Vagina (tissue), 2 donors: ENCODE data around the gene POP5. TPM values are rescaled to one million over a fixed set of nuclear protein-coding genes. Genes with fewer than 3 reads are reported as not detected.
A peak's percentile ranks its signal among the peaks of the same experiment; 100 is the strongest.

Experiments
- DNase-seq, 2 donors: peaks; one replicate each; pipeline ENCODE4 v3.0.0-alpha.2; 2017; ENCODE audit errors: extremely low spot score in 2 of 2
- H3K27ac ChIP-seq: fragments of 200-600 bp; sonication (generic); one replicate; pipeline ENCODE4 v1.5.1; 2019
- H3K27me3 ChIP-seq: fragments of 200-600 bp; sonication (generic); one replicate; pipeline ENCODE4 v1.5.1; 2019
- H3K36me3 ChIP-seq, 2 donors: fragments of 200-600 bp; sonication (generic); one replicate each; pipeline ENCODE4 v1.5.1; 2017 to 2019
- H3K4me1 ChIP-seq: fragments of 200-600 bp; sonication (generic); one replicate; pipeline ENCODE4 v1.5.1; 2019
- H3K4me3 ChIP-seq, 2 donors: fragments of 200-600 bp; sonication (generic); 1 replicate in 1 of 2; 2 replicates in 1 of 2; pipeline ENCODE4 v1.5.1; 2016 to 2019
- H3K9me3 ChIP-seq: fragments of 200-600 bp; sonication (generic); one replicate; pipeline ENCODE4 v1.5.1; 2019
- POLR2A ChIP-seq, 2 donors: fragments of 450-650 bp; IDR thresholded peaks; one replicate each; pipeline ENCODE4 v1.6.1; 2017; ENCODE audit warnings: antibody characterized with exemption in 2 of 2, mild to moderate bottlenecking in 2 of 2, moderate library complexity in 2 of 2
- POLR2AphosphoS5 ChIP-seq, 2 donors: sonication (generic); formaldehyde crosslinking; IDR thresholded peaks; one replicate each; pipeline ENCODE4 v1.9.0; 2017; ENCODE audit warnings: antibody characterized with exemption in 2 of 2, mild to moderate bottlenecking in 2 of 2, low read depth in 1 of 2; ENCODE audit not compliant: insufficient read depth in 1 of 2
- intact Hi-C: fragments of 100-400 bp; cut with DNase I; formaldehyde crosslinking; loops from one replicate; pipeline ENCODE4 v1.15.1; 2023
- total RNA-seq: library from RNA; depleted of rRNA; stranded (reverse); fragments of >200 nt; gene quantifications from one replicate; pipeline ENCODE4 v1.2.3, GENCODE V29; 2016
- TF ChIP-seq, protein P1 (sequence below), 3 experiments: fragments of 450-650 bp in 2 of 3; fragments of 200-600 bp in 1 of 3; sonication (generic) in 1 of 3; IDR thresholded peaks; one replicate each; pipeline ENCODE4 v1.5.1; 2017 to 2019; ENCODE audit warnings: antibody characterized with exemption in 3 of 3, mild to moderate bottlenecking in 2 of 3, moderate library complexity in 2 of 3

The POP5 gene
- total RNA-seq, 1 donor from 2014 or later = 35.6 TPM

DNA sequence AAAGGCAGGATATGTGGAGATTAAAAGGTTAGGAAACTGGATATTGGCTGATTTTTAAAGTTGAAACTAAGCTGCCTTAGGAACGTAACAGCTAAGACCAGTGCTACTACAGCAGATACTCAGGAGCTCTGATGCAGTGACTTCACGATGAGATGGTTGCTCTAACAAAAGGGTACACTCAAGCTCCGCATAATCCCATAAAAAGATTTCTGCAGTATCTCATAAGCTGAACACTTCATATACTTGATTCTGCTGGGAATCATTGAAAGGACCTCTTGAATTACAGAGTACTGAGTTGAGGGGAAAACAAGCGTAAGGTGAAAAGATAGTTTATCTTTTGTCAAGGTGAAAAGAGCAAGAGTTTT, 43.4 kb downstream of the POP5 start:
- no peaks in the 10 kb centered on the region for H3K9me3 ChIP-seq
- H3K27me3 ChIP-seq = no peaks in the 10 kb centered on the region
- peaks cover 75% of the 10 kb centered on the region for H3K4me1 ChIP-seq
- peak overlapping the region; percentile 70 for H3K27ac ChIP-seq
- DNase-seq = no peak
- H3K4me3 ChIP-seq = peak overlapping the region; percentile 8 to 87
- intact Hi-C loops = no loop called here
- TF ChIP-seq POLR2AphosphoS5 (IDR thresholded peaks at IDR 0.05; ENCODE audit: insufficient read depth in 1 of 2, low read depth in 1 of 2) = no peak
- TF ChIP-seq, protein P1, sequence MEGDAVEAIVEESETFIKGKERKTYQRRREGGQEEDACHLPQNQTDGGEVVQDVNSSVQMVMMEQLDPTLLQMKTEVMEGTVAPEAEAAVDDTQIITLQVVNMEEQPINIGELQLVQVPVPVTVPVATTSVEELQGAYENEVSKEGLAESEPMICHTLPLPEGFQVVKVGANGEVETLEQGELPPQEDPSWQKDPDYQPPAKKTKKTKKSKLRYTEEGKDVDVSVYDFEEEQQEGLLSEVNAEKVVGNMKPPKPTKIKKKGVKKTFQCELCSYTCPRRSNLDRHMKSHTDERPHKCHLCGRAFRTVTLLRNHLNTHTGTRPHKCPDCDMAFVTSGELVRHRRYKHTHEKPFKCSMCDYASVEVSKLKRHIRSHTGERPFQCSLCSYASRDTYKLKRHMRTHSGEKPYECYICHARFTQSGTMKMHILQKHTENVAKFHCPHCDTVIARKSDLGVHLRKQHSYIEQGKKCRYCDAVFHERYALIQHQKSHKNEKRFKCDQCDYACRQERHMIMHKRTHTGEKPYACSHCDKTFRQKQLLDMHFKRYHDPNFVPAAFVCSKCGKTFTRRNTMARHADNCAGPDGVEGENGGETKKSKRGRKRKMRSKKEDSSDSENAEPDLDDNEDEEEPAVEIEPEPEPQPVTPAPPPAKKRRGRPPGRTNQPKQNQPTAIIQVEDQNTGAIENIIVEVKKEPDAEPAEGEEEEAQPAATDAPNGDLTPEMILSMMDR (IDR thresholded peaks at IDR 0.05) = no peak
- peaks cover 0 to 4% of the 10 kb centered on the region in 2 donors for H3K36me3 ChIP-seq

DNA sequence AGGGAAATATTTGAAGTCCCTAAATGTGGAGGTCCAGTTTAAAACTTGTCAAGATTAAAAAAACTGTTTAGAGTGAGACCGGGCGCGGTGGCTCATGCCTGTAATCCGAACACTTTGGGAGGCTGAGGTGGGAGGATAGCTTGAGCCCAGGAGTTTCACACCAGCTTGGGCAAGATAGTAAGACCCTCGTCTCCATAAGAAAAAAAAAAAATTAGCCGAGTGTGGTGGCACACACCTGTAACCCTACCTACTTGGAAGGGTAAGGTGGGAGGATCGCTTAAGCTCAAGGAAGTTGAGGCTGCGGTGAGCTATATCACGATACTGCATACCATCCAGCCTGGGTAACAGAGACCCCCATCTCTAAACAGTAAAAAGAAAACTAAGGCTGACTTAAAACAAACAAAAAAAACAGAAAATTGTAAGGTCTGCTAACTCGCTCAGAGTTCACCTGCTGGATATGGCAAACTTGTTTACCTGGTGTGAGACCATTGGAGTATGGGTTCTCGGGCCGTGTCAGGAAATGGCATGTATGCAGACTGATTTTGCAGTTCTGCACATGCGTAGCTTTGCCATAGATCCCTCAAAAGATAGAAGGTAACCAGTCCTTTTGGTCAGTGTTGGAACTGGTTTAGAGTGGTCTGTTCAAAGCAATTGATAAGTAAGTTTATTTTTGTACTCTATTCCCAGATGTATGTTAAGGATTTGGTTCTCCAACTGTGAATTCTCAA, 45.0 kb downstream of the POP5 start:
- H3K27ac ChIP-seq = peak overlapping the region; percentile 91
- peaks cover 0 to 4% of the 10 kb centered on the region in 2 donors for H3K36me3 ChIP-seq
- intact Hi-C loops = no loop called here
- H3K4me1 ChIP-seq = peaks cover 61% of the 10 kb centered on the region
- no peaks in the 10 kb centered on the region for H3K9me3 ChIP-seq
- TF ChIP-seq POLR2A (IDR thresholded peaks at IDR 0.05) (no peak), POLR2AphosphoS5 (IDR thresholded peaks at IDR 0.05; ENCODE audit: insufficient read depth in 1 of 2, low read depth in 1 of 2) (no peak)
- TF ChIP-seq, protein P1 (IDR thresholded peaks at IDR 0.05) = no peak
- DNase-seq = no peak
- H3K4me3 ChIP-seq = peak overlapping the region; percentile 87 to 99
- H3K27me3 ChIP-seq = no peaks in the 10 kb centered on the region

DNA sequence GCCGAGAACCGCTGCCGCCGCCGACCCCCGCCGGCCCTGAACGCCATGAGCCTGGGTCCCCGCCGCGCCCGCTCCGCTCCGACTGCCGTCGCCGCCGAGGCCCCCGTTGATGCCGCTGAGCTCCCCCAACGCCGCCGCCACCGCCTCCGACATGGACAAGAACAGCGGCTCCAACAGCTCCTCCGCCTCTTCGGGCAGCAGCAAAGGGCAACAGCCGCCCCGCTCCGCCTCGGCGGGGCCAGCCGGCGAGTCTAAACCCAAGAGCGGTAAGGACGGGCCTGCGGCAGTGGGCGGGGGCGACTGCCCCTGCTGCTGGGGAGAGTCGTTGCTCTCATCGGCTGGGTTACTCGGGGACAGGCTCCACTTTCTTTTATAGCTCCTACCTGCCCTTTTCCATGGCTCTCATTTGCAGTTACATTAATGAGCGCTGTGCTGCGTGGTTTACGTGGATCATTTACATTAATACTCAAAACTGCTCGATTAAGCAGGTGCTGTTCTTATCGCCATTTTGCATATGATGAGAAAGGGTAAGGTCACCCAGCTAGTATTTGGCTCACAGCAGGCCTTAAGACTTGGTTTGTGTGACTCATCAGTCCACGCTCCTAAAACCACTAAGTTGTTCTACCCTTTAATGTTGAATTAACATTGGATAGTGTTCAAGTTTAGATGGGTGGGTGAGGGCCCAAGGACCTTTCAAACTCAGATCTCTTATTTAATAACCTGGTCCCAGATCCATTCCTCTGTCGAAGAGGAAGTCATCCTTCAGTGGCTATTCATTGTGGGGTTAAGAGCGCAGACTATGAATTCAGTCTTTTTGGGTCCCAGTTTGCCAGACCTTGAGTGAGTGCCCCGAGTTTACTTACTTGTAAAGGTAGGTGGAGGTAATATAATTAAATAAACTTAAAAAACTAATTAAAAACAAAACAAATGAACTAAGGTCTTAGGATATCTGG, 46.2 kb downstream of the POP5 start:
- peak overlapping the region; percentile 87 to 99 for H3K4me3 ChIP-seq
- no peaks in the 10 kb centered on the region for H3K27me3 ChIP-seq
- H3K9me3 ChIP-seq = no peaks in the 10 kb centered on the region
- H3K4me1 ChIP-seq = peaks cover 50% of the 10 kb centered on the region
- TF ChIP-seq POLR2AphosphoS5 (IDR thresholded peaks at IDR 0.05; ENCODE audit: insufficient read depth in 1 of 2, low read depth in 1 of 2) (no peak), POLR2A (IDR thresholded peaks at IDR 0.05) (no peak)
- TF ChIP-seq, protein P1 (IDR thresholded peaks at IDR 0.05) = no peak
- no peak for DNase-seq
- intact Hi-C loops = no loop called here
- H3K36me3 ChIP-seq = peaks cover 0 to 4% of the 10 kb centered on the region in 2 donors
- peak overlapping the region; percentile 91 for H3K27ac ChIP-seq

DNA sequence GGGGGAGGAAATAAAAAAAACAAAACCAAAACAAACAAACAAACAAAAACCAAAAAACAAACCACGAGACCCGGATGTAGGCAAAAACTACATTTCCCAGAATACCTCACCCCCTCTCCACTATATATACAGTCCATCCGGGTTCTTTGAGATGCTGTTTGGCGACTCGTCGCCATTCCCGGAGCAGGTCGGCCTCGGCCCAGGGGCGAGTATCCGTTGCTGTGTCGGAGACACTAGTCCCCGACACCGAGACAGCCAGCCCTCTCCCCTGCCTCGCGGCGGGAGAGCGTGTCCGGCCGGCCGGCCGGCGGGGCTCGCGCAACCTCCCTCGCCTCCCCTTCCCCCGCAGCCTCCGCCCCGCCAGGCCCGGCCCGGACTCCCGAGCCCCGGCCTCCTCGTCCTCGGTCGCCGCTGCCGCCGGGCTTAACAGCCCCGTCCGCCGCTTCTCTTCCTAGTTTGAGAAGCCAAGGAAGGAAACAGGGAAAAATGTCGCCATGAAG, 46.9 kb downstream of the POP5 start, which contains the start of gene RNF10:
TSS of gene RNF10 (plus strand) at position 154 of the 500 bp plus-strand sequence. CDS start 456 bp downstream, outside the sequence.
- intact Hi-C loops = no loop called here
- peaks cover 50% of the 10 kb centered on the region for H3K4me1 ChIP-seq
- peak in 1 of 2 donors; percentile 90 for DNase-seq

More for the DNA sequence above, 46.9 kb downstream of the POP5 start, which contains the start of gene RNF10:
- Histone ChIP-seq H3K36me3 (peaks cover 0 to 4% of the 10 kb centered on the region in 2 donors), H3K27ac (peak within 1 kb of the TSS; percentile 91), H3K27me3 (no peaks in the 10 kb centered on the region), H3K4me3 (peak within 1 kb of the TSS; percentile 87 to 99), H3K9me3 (no peaks in the 10 kb centered on the region)
- peak in 1 of 2 donors; percentile 97 for TF ChIP-seq POLR2A (IDR thresholded peaks at IDR 0.05)
- TF ChIP-seq, protein P1 (IDR thresholded peaks at IDR 0.05) = no peak
- TF ChIP-seq POLR2AphosphoS5 (IDR thresholded peaks at IDR 0.05; ENCODE audit: insufficient read depth in 1 of 2, low read depth in 1 of 2) = peak; percentile 91 to 98
